ENCODE results near the gene ZFYVE26.

- TF ChIP-seq, protein P1, sequence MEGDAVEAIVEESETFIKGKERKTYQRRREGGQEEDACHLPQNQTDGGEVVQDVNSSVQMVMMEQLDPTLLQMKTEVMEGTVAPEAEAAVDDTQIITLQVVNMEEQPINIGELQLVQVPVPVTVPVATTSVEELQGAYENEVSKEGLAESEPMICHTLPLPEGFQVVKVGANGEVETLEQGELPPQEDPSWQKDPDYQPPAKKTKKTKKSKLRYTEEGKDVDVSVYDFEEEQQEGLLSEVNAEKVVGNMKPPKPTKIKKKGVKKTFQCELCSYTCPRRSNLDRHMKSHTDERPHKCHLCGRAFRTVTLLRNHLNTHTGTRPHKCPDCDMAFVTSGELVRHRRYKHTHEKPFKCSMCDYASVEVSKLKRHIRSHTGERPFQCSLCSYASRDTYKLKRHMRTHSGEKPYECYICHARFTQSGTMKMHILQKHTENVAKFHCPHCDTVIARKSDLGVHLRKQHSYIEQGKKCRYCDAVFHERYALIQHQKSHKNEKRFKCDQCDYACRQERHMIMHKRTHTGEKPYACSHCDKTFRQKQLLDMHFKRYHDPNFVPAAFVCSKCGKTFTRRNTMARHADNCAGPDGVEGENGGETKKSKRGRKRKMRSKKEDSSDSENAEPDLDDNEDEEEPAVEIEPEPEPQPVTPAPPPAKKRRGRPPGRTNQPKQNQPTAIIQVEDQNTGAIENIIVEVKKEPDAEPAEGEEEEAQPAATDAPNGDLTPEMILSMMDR (IDR thresholded peaks at IDR 0.05; ENCODE audit: control extremely low read depth in 1 of 3, insufficient read depth in 1 of 3, low read depth in 1 of 3, low read length in 3 of 3): no peak
- no peak for TF ChIP-seq EZH2 (IDR thresholded peaks at IDR 0.05; ENCODE audit: low read depth, low read length, severe bottlenecking)
Measured at GRCh38 chr14:67756496-67756895, 59.9 kb downstream of the ZFYVE26 start.

All from H1 (cell line).